Gastrocnemius medialis (tissue), 4 donors: ENCODE results near the gene AKAIN1.

Experiments
- CTCF ChIP-seq, 5 experiments: fragments of 450-650 bp in 3 of 5; fragments of 200-600 bp in 2 of 5; sonication (generic) in 2 of 5; IDR thresholded peaks in 4 of 5; conservative IDR thresholded peaks in 1 of 5; 1 replicate in 4 of 5; 2 replicates in 1 of 5; pipeline ENCODE4 v1.5.1; 2016 to 2019; ENCODE audit warnings: antibody characterized with exemption in 5 of 5, mild to moderate bottlenecking in 3 of 5, moderate library complexity in 3 of 5
- POLR2A ChIP-seq, 2 donors: fragments of 450-650 bp; IDR thresholded peaks; one replicate each; pipeline ENCODE4 v1.6.1; 2017; ENCODE audit warnings: antibody characterized with exemption in 2 of 2, mild to moderate bottlenecking in 2 of 2, moderate library complexity in 2 of 2

GRCh38 chr18:5159080-5159479 lies 38.0 kb downstream of the AKAIN1 start:
- TF ChIP-seq CTCF (IDR thresholded peaks at IDR 0.05 in 4 of 5, conservative IDR thresholded peaks at IDR 0.05 in 1 of 5) = no peak
- TF ChIP-seq POLR2A (IDR thresholded peaks at IDR 0.05) = no peak
